A549 (cell line): ENCODE data around the gene EVX1. TPM values are rescaled to one million over a fixed set of nuclear protein-coding genes. Genes with fewer than 3 reads are reported as not detected.

ENCODE experiments used
- ATAC-seq, 2 experiments: fragments of 200-7000 bp in 1 of 2; fragments of >200 bp in 1 of 2; cut with Nextera tagmentation in 1 of 2; cut with Tn5 transposase in 1 of 2; 3 replicates each; pipeline versions ENCODE4 v1.8.0 to v1.9.1; 2018 to 2020; ENCODE audit warnings: mild to moderate bottlenecking in 1 of 2, moderate library complexity in 1 of 2
- CTCF ChIA-PET: fragments of 300-600 bp; sonication (Branson Sonifier 250); formaldehyde crosslinking; extraction: SDS; loops from one replicate; lab custom pipeline; 2021; ENCODE audit warnings: antibody characterized with exemption, inconsistent platforms; lab: Yijun Ruan, JAX
- POLR2A ChIA-PET: fragments of 350-600 bp; formaldehyde crosslinking; extraction: SDS; loops from one replicate; lab custom pipeline; 2021; ENCODE audit warnings: antibody characterized with exemption, inconsistent platforms; lab: Yijun Ruan, JAX
- DNase-seq, 2 experiments: peaks; one replicate each; pipeline versions ENCODE4 v3.0.0 to v3.0.0-alpha.2; 2011 to 2016; ENCODE audit warnings: low read depth in 1 of 2, low spot score in 1 of 2
- FAIRE-seq: peaks from 2 replicates; lab custom pipeline; 2011; peaks lifted over from hg19 to GRCh38; lab: Jason Lieb, UNC
- H3K27ac ChIP-seq, 2 experiments: fragments of >200 bp; sonication (Bioruptor Twin); formaldehyde crosslinking; 3 replicates each; pipeline ENCODE4 v1.5.1; 2016 to 2017
- H3K4me1 ChIP-seq: fragments of >200 bp; sonication (Bioruptor Twin); formaldehyde crosslinking; 3 replicates; pipeline ENCODE4 v1.6.1; 2016
- H3K4me2 ChIP-seq: fragments of >200 bp; sonication (Bioruptor Twin); formaldehyde crosslinking; 3 replicates; pipeline ENCODE4 v1.6.1; 2016
- H3K4me3 ChIP-seq: fragments of >200 bp; sonication (Bioruptor Twin); formaldehyde crosslinking; 3 replicates; pipeline ENCODE4 v1.5.1; 2016
- H3K9me3 ChIP-seq: fragments of >200 bp; sonication (Bioruptor Twin); formaldehyde crosslinking; 3 replicates; pipeline ENCODE4 v1.6.1; 2016
- BCL3 ChIP-seq: fragments of >200 bp; sonication (Bioruptor Twin); formaldehyde crosslinking; IDR thresholded peaks from 3 replicates; pipeline ENCODE4 v1.6.1; 2016
- CBX2 ChIP-seq: fragments of 200-600 bp; sonication (generic); IDR thresholded peaks from 2 replicates; pipeline ENCODE4 v1.6.1; 2016; ENCODE audit warnings: low read depth, mild to moderate bottlenecking, borderline replicate concordance
- CEBPB ChIP-seq, 2 experiments: fragments of >200 bp in 1 of 2; sonication (Bioruptor Twin) in 1 of 2; formaldehyde crosslinking in 1 of 2; IDR thresholded peaks; 2 replicates each; pipeline ENCODE4 v1.6.1; 2012 to 2016
- E2F6 ChIP-seq: IDR thresholded peaks from 2 replicates; pipeline ENCODE4 v1.6.1; 2012; ENCODE audit warnings: low read depth, borderline replicate concordance
- EHMT2 ChIP-seq: fragments of 200-600 bp; sonication (generic); IDR thresholded peaks from 2 replicates; pipeline ENCODE4 v1.6.1; 2016; ENCODE audit warnings: antibody characterized with exemption, low read depth, mild to moderate bottlenecking, moderate library complexity
- ELK1 ChIP-seq: fragments of 150-350 bp; IDR thresholded peaks from 2 replicates; pipeline ENCODE4 v1.6.1; 2014; ENCODE audit warnings: low read depth, mild to moderate bottlenecking, low read length
- EP300 ChIP-seq, 2 experiments: fragments of >200 bp; sonication (Bioruptor Twin); formaldehyde crosslinking; IDR thresholded peaks; 2 replicates in 1 of 2; 3 replicates in 1 of 2; pipeline ENCODE4 v1.6.1; 2016 to 2017
- ESRRA ChIP-seq: fragments of 150-350 bp; IDR thresholded peaks from 2 replicates; pipeline ENCODE4 v1.6.1; 2014; ENCODE audit warnings: mild to moderate bottlenecking, low read length, borderline replicate concordance
- FOSB ChIP-seq: fragments of 250-450 bp; sonication (Bioruptor Pico); IDR thresholded peaks from 2 replicates; pipeline ENCODE4 v1.5.0; 2020; ENCODE audit warnings: mild to moderate bottlenecking, moderate library complexity
- FOSL2 ChIP-seq, 2 experiments: fragments of 450-650 bp in 1 of 2; fragments of >200 bp in 1 of 2; sonication (Bioruptor Twin) in 1 of 2; formaldehyde crosslinking; IDR thresholded peaks; 2 replicates each; pipeline versions ENCODE4 v1.5.0 to v1.6.1; 2016 to 2020; ENCODE audit warnings: mild to moderate bottlenecking in 1 of 2, moderate library complexity in 1 of 2
- GATA3 ChIP-seq: IDR thresholded peaks from 2 replicates; pipeline ENCODE4 v1.6.1; 2012; ENCODE audit warnings: borderline replicate concordance
- HDAC2 ChIP-seq: fragments of 200-600 bp; sonication (generic); IDR thresholded peaks from 2 replicates; pipeline ENCODE4 v1.6.1; 2016
- HOXA7 ChIP-seq: fragments of 250-450 bp; sonication (Bioruptor Pico); IDR thresholded peaks from 2 replicates; pipeline ENCODE4 v1.5.0; 2020; ENCODE audit warnings: mild to moderate bottlenecking, moderate library complexity
- MAZ ChIP-seq: fragments of 150-350 bp; IDR thresholded peaks from 2 replicates; pipeline ENCODE4 v1.6.1; 2014; ENCODE audit warnings: antibody characterized with exemption, low read depth, low read length, borderline replicate concordance
- MYC ChIP-seq: IDR thresholded peaks from 2 replicates; pipeline ENCODE4 v1.6.1; 2012; ENCODE audit warnings: mild to moderate bottlenecking, inconsistent platforms, low read length, improper control_type of control experiment, borderline replicate concordance
- NFE2L2 ChIP-seq: fragments of 150-350 bp; conservative IDR thresholded peaks from 2 replicates; pipeline ENCODE4 v1.6.1; 2014; ENCODE audit warnings: low read length
- NR3C1 ChIP-seq: fragments of >200 bp; sonication (Bioruptor Twin); formaldehyde crosslinking; IDR thresholded peaks from 3 replicates; pipeline ENCODE4 v1.6.1; 2017
- PBX3 ChIP-seq: IDR thresholded peaks from 2 replicates; pipeline ENCODE4 v1.6.1; 2012
- POLR2A ChIP-seq: IDR thresholded peaks from 2 replicates; pipeline ENCODE4 v1.6.1; 2012; ENCODE audit warnings: mild to moderate bottlenecking, low read length
- SMC3 ChIP-seq: fragments of >200 bp; sonication (Bioruptor Twin); formaldehyde crosslinking; IDR thresholded peaks from 3 replicates; pipeline ENCODE4 v1.6.1; 2018; ENCODE audit warnings: inconsistent platforms
- TP53 ChIP-seq: fragments of 250-450 bp; sonication (Bioruptor Pico); IDR thresholded peaks from 2 replicates; pipeline ENCODE4 v1.5.0; 2021; ENCODE audit warnings: mild to moderate bottlenecking, moderate library complexity
- USF2 ChIP-seq: fragments of 450-650 bp; IDR thresholded peaks from 2 replicates; pipeline ENCODE4 v1.6.1; 2014; ENCODE audit warnings: antibody characterized with exemption
- ZFP36 ChIP-seq: fragments of 450-650 bp; IDR thresholded peaks from 2 replicates; pipeline ENCODE4 v1.6.1; 2014; ENCODE audit warnings: borderline replicate concordance; ENCODE audit not compliant: partially characterized antibody
- ZNF302 ChIP-seq: fragments of 250-450 bp; sonication (Bioruptor Pico); IDR thresholded peaks from 2 replicates; pipeline ENCODE4 v1.9.0; 2021; ENCODE audit warnings: inconsistent platforms, mild to moderate bottlenecking, moderate library complexity
- WGBS: methylation state at CpG from one replicate; pipeline ENCODE4 v1.1.6; 2017; ENCODE audit errors: missing lambda C conversion rate; 5-methylcytosine and 5-hydroxymethylcytosine counted together
- polyA plus RNA-seq, 4 experiments: library from polyadenylated mRNA; depleted of rRNA in 3 of 4; stranded (reverse); fragments of >200 nt; fragmentation: RNase III in 1 of 4; extraction: RNeasy Plus Mini Kit Qiagen cat#74134 plus additional on column Dnase treatment in 1 of 4; gene quantifications; 2 replicates in 3 of 4; 3 replicates in 1 of 4; pipeline ENCODE4 v1.2.3, GENCODE V29; 2011 to 2017

EVX1 gene
- polyA plus RNA-seq, 2 of the 4 experiments (the other 2 are of a cell fraction) = 0.05 to 0.08 TPM

GRCh38 chr7:27271384-27271783, 28.8 kb downstream of the EVX1 start:
- CTCF ChIA-PET = no interaction called here
- POLR2A ChIA-PET = no interaction called here
- 62% methylated on average over 1 of the region's 1 CpG for WGBS
- H3K4me1 ChIP-seq = no peaks in the 10 kb centered on the region
- H3K9me3 ChIP-seq = peaks cover 23% of the 10 kb centered on the region; the same call in 2 of the 3 replicates
- no peak for FAIRE-seq
- TF ChIP-seq SMC3 (no peak), CEBPB (IDR thresholded peaks at IDR 0.05) (0 out of 4 replicates have a peak, but pooled peaks of 1 of the 2 experiments have one; percentile 23), MAZ (no peak), E2F6 (no peak), PBX3 (no peak), EHMT2 (no peak)
- no peak overlapping the region for H3K27ac ChIP-seq
- DNase-seq = no peak
- no peak overlapping the region for H3K4me3 ChIP-seq
- ATAC-seq = no peak
- H3K4me2 ChIP-seq = no peak overlapping the region

- H3K4me2 ChIP-seq = peak overlapping the region; percentile 36; the same call in 2 of the 3 replicates
- 0% methylated on average over 2 of the region's 2 CpGs for WGBS
- no peak overlapping the region for H3K4me3 ChIP-seq
- ATAC-seq (peak; percentile 96 to 97), DNase-seq (peak; percentile 67 to 77), FAIRE-seq (no peak)
- TF ChIP-seq FOSL2 (IDR thresholded peaks at IDR 0.05) (no peak; the same call in 1 of the 2 replicates), FOSL2 (CRISPR knock-in tag; IDR thresholded peaks at IDR 0.05) (peak; percentile 43), TP53 (CRISPR knock-in tag) (no peak)
- ChIA-PET CTCF (interaction anchor here (1.8 kb wide), 1 partner anchor 43 kb away, joined by 4 read pairs; no protein-coding TSS in a partner anchor), POLR2A (interaction anchor here (0.6 kb wide), 1 partner anchor 1321 kb away, joined by 3 read pairs; no protein-coding TSS in a partner anchor)
- H3K4me1 ChIP-seq = peaks cover 13% of the 10 kb centered on the region
- H3K27ac ChIP-seq = peak overlapping the region; percentile 49 to 74; a peak in 4 of 6 replicates
- peaks cover 8% of the 10 kb centered on the region; the same call in 1 of the 3 replicates for H3K9me3 ChIP-seq
Measured at GRCh38 chr7:27277628-27278027, 35.0 kb downstream of the EVX1 start.

- WGBS = 76% methylated on average over 3 of the region's 3 CpGs
- FAIRE-seq (no peak), DNase-seq (no peak), ATAC-seq (no peak)
- CTCF ChIA-PET = no interaction called here
- Histone ChIP-seq H3K4me3 (no peak overlapping the region), H3K27ac (no peak overlapping the region), H3K9me3 (no peaks in the 10 kb centered on the region), H3K4me1 (no peaks in the 10 kb centered on the region), H3K4me2 (no peak overlapping the region)
- TF ChIP-seq MYC = no peak
- TF ChIP-seq GATA3 = no peak
- no peak for TF ChIP-seq TP53 (CRISPR knock-in tag)
- TF ChIP-seq ELK1 = no peak
- TF ChIP-seq ESRRA = no peak
- TF ChIP-seq FOSL2 (IDR thresholded peaks at IDR 0.05) = no peak
- no peak for TF ChIP-seq FOSL2 (CRISPR knock-in tag; IDR thresholded peaks at IDR 0.05)
- TF ChIP-seq HDAC2 = no peak
- no peak for TF ChIP-seq POLR2A
- no peak for TF ChIP-seq ZFP36
- no peak for TF ChIP-seq NFE2L2
- no peak for TF ChIP-seq FOSB (CRISPR knock-in tag)
- TF ChIP-seq ZNF302 (CRISPR knock-in tag) = no peak
- no peak for TF ChIP-seq NR3C1
- TF ChIP-seq BCL3 = no peak
- no peak for TF ChIP-seq USF2
- TF ChIP-seq CBX2 = no peak
- no peak for TF ChIP-seq HOXA7
- TF ChIP-seq EP300 (IDR thresholded peaks at IDR 0.05) = no peak
- POLR2A ChIA-PET = no interaction called here
Measured at GRCh38 chr7:27283558-27283957, 41.0 kb downstream of the EVX1 start.
